Hypothalamus (tissue), 51 donors: ENCODE measurements around the gene SCAF4.
"Not testable (repeated sequence)": the region's sequence is repeated elsewhere in the genome, so short reads cannot be mapped to it uniquely, and the experiment has no call there.

ENCODE experiments used
- DNase-seq, 51 donors: peaks; one replicate each; lab custom pipeline; 2025; lab: John Stamatoyannopoulos, UW

SCAF4 gene

GRCh38 chr21:31673321-31673912, 58.5 kb downstream of the SCAF4 start:
- no peak for DNase-seq

- no peak for DNase-seq
These were observed 60.0 kb downstream of the SCAF4 start for GRCh38 chr21:31671931-31672330.

- DNase-seq, result no peak
These were observed 60.7 kb downstream of the SCAF4 start for GRCh38 chr21:31671146-31671716.

- no peak for DNase-seq
These were observed 61.8 kb downstream of the SCAF4 start for GRCh38 chr21:31670070-31670469.

GRCh38 chr21:31668651-31669491, 63.0 kb downstream of the SCAF4 start:
- DNase-seq, result no peak

GRCh38 chr21:31667639-31668038, 64.3 kb downstream of the SCAF4 start:
- DNase-seq, result no peak

- DNase-seq, result no peak
These were observed 64.8 kb downstream of the SCAF4 start for GRCh38 chr21:31667132-31667531.

GRCh38 chr21:31666445-31667010, 65.4 kb downstream of the SCAF4 start:
- no peak for DNase-seq

GRCh38 chr21:31665869-31666268, 66.0 kb downstream of the SCAF4 start:
- not testable (repeated sequence) for DNase-seq

GRCh38 chr21:31665397-31665796, 66.5 kb downstream of the SCAF4 start:
- DNase-seq, result peak in 2 of 51 donors; percentile 19 to 33

GRCh38 chr21:31663584-31664249, 68.2 kb downstream of the SCAF4 start:
- DNase-seq, result no peak

- DNase-seq, result no peak
These were observed 71.3 kb downstream of the SCAF4 start for GRCh38 chr21:31660591-31660990.

- DNase-seq, result peak in 1 of 51 donors; percentile 30
These were observed 71.7 kb downstream of the SCAF4 start for GRCh38 chr21:31660259-31660565.

GRCh38 chr21:31659536-31660258, 72.2 kb downstream of the SCAF4 start, which contains the start of gene SOD1:
Gene SOD1, plus strand, starts transcription at chr21:31659693. Its CDS starts 77 bp downstream, at chr21:31659770.
- DNase-seq, result peak; percentile 41 to 98 (median 93)

GRCh38 chr21:31659286-31659535, 72.7 kb downstream of the SCAF4 start:
- no peak for DNase-seq

GRCh38 chr21:31658053-31658452, 73.9 kb downstream of the SCAF4 start:
- no peak for DNase-seq

GRCh38 chr21:31656199-31657095, 75.5 kb downstream of the SCAF4 start:
- no peak for DNase-seq

GRCh38 chr21:31654821-31655580, 76.9 kb downstream of the SCAF4 start:
- DNase-seq, result not testable (repeated sequence)

- DNase-seq, result no peak
These were observed 77.6 kb downstream of the SCAF4 start for GRCh38 chr21:31654340-31654739.
